GM21723 (cell line): Measurements from ENCODE around the gene PHF24.

ENCODE experiments used
- ATAC-seq: cut with Tn5 transposase; IDR thresholded peaks from one replicate; pipeline ENCODE4 v1.9.1; 2021; ENCODE audit warnings: mild to moderate bottlenecking, moderate library complexity; ENCODE audit not compliant: unreplicated experiment

PHF24 gene

GRCh38 chr9:34982361-34982760 is 24.3 kb downstream of the PHF24 start:
- no peak for ATAC-seq

GRCh38 chr9:34983209-34983608 is 25.1 kb downstream of the PHF24 start:
- peak; percentile 62 for ATAC-seq

GRCh38 chr9:34984049-34984448 is 26.0 kb downstream of the PHF24 start:
- no peak for ATAC-seq

GRCh38 chr9:34985311-34985899 is 27.3 kb downstream of the PHF24 start:
- no peak for ATAC-seq

GRCh38 chr9:34986540-34987047 is 28.5 kb downstream of the PHF24 start:
- ATAC-seq = no peak

GRCh38 chr9:34987160-34987901 is 29.2 kb downstream of the PHF24 start:
- ATAC-seq = no peak

- no peak for ATAC-seq
These were observed 30.3 kb downstream of the PHF24 start for GRCh38 chr9:34988218-34989002.

- ATAC-seq = peak; percentile 87
These were observed 31.2 kb downstream of the PHF24 start, which contains the start of gene DNAJB5 for GRCh38 chr9:34989003-34989945. TSS of gene DNAJB5 (plus strand) at chr9:34989745. CDS start at chr9:34990631, 886 bp downstream.

- no peak for ATAC-seq
These were observed 32.0 kb downstream of the PHF24 start for GRCh38 chr9:34989946-34990635.

GRCh38 chr9:34990908-34991606 is 33.0 kb downstream of the PHF24 start:
- no peak for ATAC-seq

- ATAC-seq = no peak
These were observed 33.7 kb downstream of the PHF24 start for GRCh38 chr9:34991607-34992375.

- ATAC-seq = no peak
These were observed 34.4 kb downstream of the PHF24 start for GRCh38 chr9:34992376-34992951.

- no peak for ATAC-seq
These were observed 35.6 kb downstream of the PHF24 start for GRCh38 chr9:34993502-34994259.

GRCh38 chr9:34994260-34994899 is 36.3 kb downstream of the PHF24 start:
- ATAC-seq = no peak

GRCh38 chr9:34994900-34995669 is 37.0 kb downstream of the PHF24 start:
- no peak for ATAC-seq

- ATAC-seq = no peak
These were observed 37.6 kb downstream of the PHF24 start for GRCh38 chr9:34995670-34996060.
